VCaP (cell line): ENCODE measurements around the gene CYP11A1.

Source experiments
- H3K27ac ChIP-seq: fragments of 450-650 bp; 2 replicates; pipeline ENCODE4 v1.5.1; 2017
- CTCF ChIP-seq: fragments of 450-650 bp; conservative IDR thresholded peaks from 2 replicates; pipeline ENCODE4 v1.5.1; 2017; ENCODE audit warnings: mild to moderate bottlenecking, moderate library complexity

Gene CYP11A1

GRCh38 chr15:74326746-74327145 lies 40.7 kb downstream of the CYP11A1 start:
- no peak for TF ChIP-seq CTCF
- H3K27ac ChIP-seq, result no peak overlapping the region

GRCh38 chr15:74324714-74325113 lies 42.7 kb downstream of the CYP11A1 start:
- no peak overlapping the region for H3K27ac ChIP-seq
- TF ChIP-seq CTCF, result no peak

GRCh38 chr15:74322558-74323180 lies 44.8 kb downstream of the CYP11A1 start:
- TF ChIP-seq CTCF, result peak; percentile 99
- H3K27ac ChIP-seq, result no peak overlapping the region

- peak; percentile 92 for TF ChIP-seq CTCF
- no peak overlapping the region for H3K27ac ChIP-seq
These were observed 46.8 kb downstream of the CYP11A1 start for GRCh38 chr15:74320352-74321247.

GRCh38 chr15:74319596-74320351 lies 47.7 kb downstream of the CYP11A1 start:
- TF ChIP-seq CTCF, result no peak
- no peak overlapping the region for H3K27ac ChIP-seq

- H3K27ac ChIP-seq, result no peak overlapping the region
- no peak for TF ChIP-seq CTCF
These were observed 48.3 kb downstream of the CYP11A1 start for GRCh38 chr15:74319138-74319460.
